Ovary (tissue), 3 donors: ENCODE data around the gene PNPLA8.

ENCODE experiments used
- EP300 ChIP-seq: sonication (generic); formaldehyde crosslinking; IDR thresholded peaks from one replicate; pipeline ENCODE4 v1.6.1; 2017; ENCODE audit warnings: antibody characterized with exemption
- POLR2A ChIP-seq: fragments of 450-650 bp; IDR thresholded peaks from one replicate; pipeline ENCODE4 v1.6.1; 2017; ENCODE audit warnings: antibody characterized with exemption, mild to moderate bottlenecking, moderate library complexity
- TF ChIP-seq, protein P1 (sequence below), 3 donors: fragments of 450-650 bp in 2 of 3; fragments of 200-600 bp in 1 of 3; IDR thresholded peaks; one replicate each; pipeline versions ENCODE4 v1.5.1 to v1.8.0; 2016 to 2022; ENCODE audit warnings: antibody characterized with exemption in 3 of 3, mild to moderate bottlenecking in 1 of 3
- donor health status: DM: no; HTN: no; CAD: no.

DNA sequence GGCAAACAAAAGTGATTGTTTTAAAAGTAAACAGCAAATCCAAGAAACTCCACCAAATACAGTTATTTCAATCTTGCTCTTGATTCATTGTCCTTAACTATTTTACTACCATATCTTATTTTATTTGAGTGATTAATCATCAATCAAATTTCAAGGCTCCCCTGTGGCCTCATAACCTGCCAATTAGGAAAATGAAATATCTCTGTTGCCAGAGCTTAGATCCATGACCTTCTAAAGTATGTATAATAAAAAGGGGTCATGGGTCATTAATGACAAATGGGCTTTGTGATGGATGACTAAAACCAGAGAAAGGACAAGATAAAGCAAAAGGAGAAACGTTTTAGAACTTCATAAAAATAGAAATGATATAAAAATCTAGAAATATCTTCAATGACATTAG lies 98.2 kb downstream of the PNPLA8 start:
- TF ChIP-seq POLR2A, result no peak
- TF ChIP-seq, protein P1, sequence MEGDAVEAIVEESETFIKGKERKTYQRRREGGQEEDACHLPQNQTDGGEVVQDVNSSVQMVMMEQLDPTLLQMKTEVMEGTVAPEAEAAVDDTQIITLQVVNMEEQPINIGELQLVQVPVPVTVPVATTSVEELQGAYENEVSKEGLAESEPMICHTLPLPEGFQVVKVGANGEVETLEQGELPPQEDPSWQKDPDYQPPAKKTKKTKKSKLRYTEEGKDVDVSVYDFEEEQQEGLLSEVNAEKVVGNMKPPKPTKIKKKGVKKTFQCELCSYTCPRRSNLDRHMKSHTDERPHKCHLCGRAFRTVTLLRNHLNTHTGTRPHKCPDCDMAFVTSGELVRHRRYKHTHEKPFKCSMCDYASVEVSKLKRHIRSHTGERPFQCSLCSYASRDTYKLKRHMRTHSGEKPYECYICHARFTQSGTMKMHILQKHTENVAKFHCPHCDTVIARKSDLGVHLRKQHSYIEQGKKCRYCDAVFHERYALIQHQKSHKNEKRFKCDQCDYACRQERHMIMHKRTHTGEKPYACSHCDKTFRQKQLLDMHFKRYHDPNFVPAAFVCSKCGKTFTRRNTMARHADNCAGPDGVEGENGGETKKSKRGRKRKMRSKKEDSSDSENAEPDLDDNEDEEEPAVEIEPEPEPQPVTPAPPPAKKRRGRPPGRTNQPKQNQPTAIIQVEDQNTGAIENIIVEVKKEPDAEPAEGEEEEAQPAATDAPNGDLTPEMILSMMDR (IDR thresholded peaks at IDR 0.05), result no peak
- TF ChIP-seq EP300, result no peak
